Measurements from ENCODE around the gene FMNL3. TPM values are rescaled to one million over a fixed set of nuclear protein-coding genes. Genes with fewer than 3 reads are reported as not detected.

Gene FMNL3
- total RNA-seq, 1 donor from 2014 or later = 11.9 TPM

GRCh38 chr12:49651855-49652254, 55.4 kb downstream of the FMNL3 start:
- Mint-ChIP-seq H3K36me3 (ENCODE audit: insufficient read depth) (peaks cover 3% of the 10 kb centered on the region), H3K27ac (no peak overlapping the region), H3K27me3 (no peaks in the 10 kb centered on the region), H3K4me3 (ENCODE audit: low read depth) (no peak overlapping the region), H3K4me1 (ENCODE audit: low read depth) (no peaks in the 10 kb centered on the region), H3K9me3 (ENCODE audit: low read depth) (no peaks in the 10 kb centered on the region)
- no peak for DNase-seq (ENCODE audit: low spot score, unreplicated experiment)
- no peak for TF ChIP-seq CTCF (IDR thresholded peaks at IDR 0.05; ENCODE audit: unreplicated experiment)

GRCh38 chr12:49649892-49650291, 57.3 kb downstream of the FMNL3 start:
- Mint-ChIP-seq H3K4me1 (ENCODE audit: low read depth) (no peaks in the 10 kb centered on the region), H3K27ac (no peak overlapping the region), H3K36me3 (ENCODE audit: insufficient read depth) (peaks cover 3% of the 10 kb centered on the region), H3K4me3 (ENCODE audit: low read depth) (no peak overlapping the region), H3K9me3 (ENCODE audit: low read depth) (no peaks in the 10 kb centered on the region), H3K27me3 (no peaks in the 10 kb centered on the region)
- no peak for DNase-seq (ENCODE audit: low spot score, unreplicated experiment)
- TF ChIP-seq CTCF (IDR thresholded peaks at IDR 0.05; ENCODE audit: unreplicated experiment) = no peak

- H3K27me3 Mint-ChIP-seq = no peaks in the 10 kb centered on the region
- no peaks in the 10 kb centered on the region for H3K9me3 Mint-ChIP-seq (ENCODE audit: low read depth)
- H3K36me3 Mint-ChIP-seq (ENCODE audit: insufficient read depth) = peaks cover 6% of the 10 kb centered on the region
- TF ChIP-seq CTCF (IDR thresholded peaks at IDR 0.05; ENCODE audit: unreplicated experiment) = no peak
- DNase-seq (ENCODE audit: low spot score, unreplicated experiment) = no peak
- H3K4me1 Mint-ChIP-seq (ENCODE audit: low read depth) = peaks cover 3% of the 10 kb centered on the region
- no peak overlapping the region for H3K4me3 Mint-ChIP-seq (ENCODE audit: low read depth)
- H3K27ac Mint-ChIP-seq = no peak overlapping the region
Measured at GRCh38 chr12:49649445-49649844, 57.8 kb downstream of the FMNL3 start.

- Mint-ChIP-seq H3K9me3 (ENCODE audit: low read depth) (no peaks in the 10 kb centered on the region), H3K4me1 (ENCODE audit: low read depth) (peaks cover 3% of the 10 kb centered on the region), H3K4me3 (ENCODE audit: low read depth) (no peak overlapping the region), H3K36me3 (ENCODE audit: insufficient read depth) (peaks cover 6% of the 10 kb centered on the region), H3K27me3 (no peaks in the 10 kb centered on the region), H3K27ac (no peak overlapping the region)
- TF ChIP-seq CTCF (IDR thresholded peaks at IDR 0.05; ENCODE audit: unreplicated experiment) = no peak
- DNase-seq (ENCODE audit: low spot score, unreplicated experiment) = no peak
Measured at GRCh38 chr12:49648712-49649003, 58.5 kb downstream of the FMNL3 start.

- no peaks in the 10 kb centered on the region for H3K27me3 Mint-ChIP-seq
- no peak overlapping the region for H3K27ac Mint-ChIP-seq
- H3K4me3 Mint-ChIP-seq (ENCODE audit: low read depth) = no peak overlapping the region
- no peak for TF ChIP-seq CTCF (IDR thresholded peaks at IDR 0.05; ENCODE audit: unreplicated experiment)
- H3K4me1 Mint-ChIP-seq (ENCODE audit: low read depth) = peaks cover 3% of the 10 kb centered on the region
- no peaks in the 10 kb centered on the region for H3K9me3 Mint-ChIP-seq (ENCODE audit: low read depth)
- DNase-seq (ENCODE audit: low spot score, unreplicated experiment) = no peak
- H3K36me3 Mint-ChIP-seq (ENCODE audit: insufficient read depth) = peaks cover 10% of the 10 kb centered on the region
Measured at GRCh38 chr12:49647827-49648711, 59.1 kb downstream of the FMNL3 start.

Data from progenitor cell of endocrine pancreas (in vitro differentiated cells).